ENCODE measurements around the gene HOXD8.
A peak's percentile ranks its signal among the peaks of the same experiment; 100 is the strongest.

HOXD8 gene

DNA sequence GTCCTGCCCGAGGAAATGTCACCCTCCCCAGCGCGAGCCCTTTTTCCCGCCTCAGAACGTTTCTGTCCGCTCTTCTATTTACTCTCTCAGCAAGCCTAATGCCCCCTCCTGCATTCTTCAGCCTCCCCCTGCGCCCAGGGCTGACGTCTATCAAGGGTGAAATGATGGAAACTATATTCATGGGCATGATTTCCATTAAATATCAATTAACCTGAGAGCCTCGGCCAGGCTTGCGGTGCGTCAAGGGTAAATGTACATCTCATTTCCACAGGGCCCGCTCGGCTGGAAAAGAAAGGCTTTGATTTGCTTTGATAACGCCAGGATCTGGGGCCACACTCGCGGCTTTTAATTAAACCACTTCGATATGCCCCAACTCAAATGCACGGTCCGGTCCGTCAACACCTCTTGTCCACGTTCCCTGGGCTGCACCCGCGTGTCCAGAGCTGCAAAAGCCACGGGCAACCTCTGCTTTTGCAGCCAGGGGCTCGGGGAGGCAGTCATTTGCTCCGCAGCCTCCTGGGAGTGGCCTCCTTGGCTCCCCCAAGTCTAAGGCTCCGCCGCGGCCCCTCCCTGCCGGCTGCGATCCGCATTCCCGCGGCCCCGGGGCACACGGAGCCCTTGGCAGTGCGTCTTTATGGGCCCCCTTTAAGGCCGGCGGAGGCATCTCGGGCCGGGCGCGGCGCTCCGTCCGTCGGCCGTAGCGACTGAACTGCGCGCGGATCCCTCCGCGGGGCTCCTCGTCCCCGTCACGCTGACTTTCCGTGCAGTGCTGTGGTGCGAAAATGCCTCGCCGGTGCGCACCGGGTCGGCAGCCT, at the start of gene HOXD8:
TSS of gene HOXD8 (plus strand) at position 724 of the 815 bp plus-strand sequence. CDS start 662 bp downstream, outside the sequence.
- DNase-seq (ENCODE audit: low read depth), result peak; percentile 96
- no peak for TF ChIP-seq CTCF (conservative IDR thresholded peaks at IDR 0.05; ENCODE audit: low read length)
- H3K4me3 ChIP-seq (ENCODE audit: low read length), result peak within 1 kb of the TSS; percentile 59

DNA sequence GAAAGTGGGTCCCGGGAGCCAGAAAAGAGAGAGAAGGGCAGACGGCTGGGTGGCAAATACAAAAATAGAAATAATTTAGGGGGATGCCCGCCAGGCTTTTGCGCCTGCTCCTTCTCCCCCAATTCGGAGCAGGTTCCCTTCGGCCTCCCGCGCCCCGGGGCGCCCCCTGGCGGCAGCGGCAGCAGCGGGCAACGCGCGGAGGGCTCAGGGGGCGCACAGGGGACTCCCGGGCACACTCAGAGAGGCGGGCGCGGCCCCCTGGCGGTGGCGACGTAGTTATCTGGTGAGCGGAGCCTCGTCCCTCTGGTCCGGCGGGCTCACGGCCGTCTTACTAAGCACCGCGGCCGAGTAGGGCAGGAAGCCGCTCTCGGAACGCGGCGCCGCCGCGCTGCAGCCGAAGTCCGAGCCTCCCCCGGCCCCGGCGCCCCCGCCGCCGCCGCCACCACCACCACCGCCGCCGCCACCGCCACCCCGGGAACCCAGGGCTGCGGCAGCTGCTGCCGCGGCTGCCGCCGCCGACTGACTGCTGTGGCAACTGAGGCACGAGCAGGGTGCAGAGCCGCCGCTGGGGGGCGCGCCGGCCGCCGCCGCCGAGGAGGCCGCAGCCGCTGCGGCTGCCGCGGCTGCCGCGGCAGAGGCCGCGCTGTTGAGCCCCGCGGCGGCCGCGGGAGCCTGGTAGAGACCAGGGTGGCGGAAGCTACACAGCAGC, 49.5 kb upstream of the HOXD8 start:
- DNase-seq (ENCODE audit: low read depth), result peak; percentile 52
- no peak overlapping the region; the same call in none of the 2 replicates for H3K4me3 ChIP-seq (ENCODE audit: low read length)
- TF ChIP-seq CTCF (conservative IDR thresholded peaks at IDR 0.05; ENCODE audit: low read length), result peak; percentile 46

- H3K4me3 ChIP-seq (ENCODE audit: low read length), result no peak overlapping the region
- TF ChIP-seq CTCF (conservative IDR thresholded peaks at IDR 0.05; ENCODE audit: low read length), result no peak
- DNase-seq (ENCODE audit: low read depth), result no peak
Measured at GRCh38 chr2:176080540-176081375, 48.7 kb upstream of the HOXD8 start.

GRCh38 chr2:176081376-176081836, 48.1 kb upstream of the HOXD8 start:
- TF ChIP-seq CTCF (conservative IDR thresholded peaks at IDR 0.05; ENCODE audit: low read length), result no peak
- DNase-seq (ENCODE audit: low read depth), result no peak
- H3K4me3 ChIP-seq (ENCODE audit: low read length), result no peak overlapping the region

DNA sequence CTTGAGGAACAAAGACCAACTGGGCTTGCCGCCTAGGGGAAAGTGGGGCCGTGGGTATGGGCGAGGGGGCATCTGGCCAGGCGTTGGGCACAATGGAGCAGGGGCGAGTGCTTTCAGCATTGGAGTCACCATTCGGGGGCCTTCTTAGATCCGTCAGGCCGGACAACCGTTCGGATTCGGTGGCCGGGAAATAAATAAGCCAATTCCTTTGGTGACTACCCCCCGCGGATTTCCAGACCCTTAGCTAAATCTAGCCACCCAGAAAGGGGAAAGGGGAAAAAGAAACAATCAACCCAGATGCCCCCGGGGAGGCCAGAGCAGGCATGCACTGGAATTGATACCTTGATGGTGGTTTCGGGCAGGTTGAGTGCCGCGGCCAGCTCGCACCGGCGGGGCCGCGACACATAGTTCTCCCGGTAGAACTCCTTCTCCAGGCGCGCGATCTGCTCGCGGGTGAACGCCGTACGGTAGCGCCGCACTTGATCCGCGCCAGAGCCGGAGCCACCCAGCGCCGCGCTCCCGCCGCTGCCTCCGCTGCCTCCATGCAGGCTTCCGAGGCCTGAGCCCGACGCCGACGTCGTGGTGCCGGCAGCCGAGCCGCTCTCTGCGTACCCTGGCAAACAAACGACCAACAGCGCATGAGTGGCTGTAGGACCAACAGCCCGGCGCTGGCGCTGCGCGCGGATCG, 47.5 kb upstream of the HOXD8 start:
- H3K4me3 ChIP-seq (ENCODE audit: low read length), result no peak overlapping the region
- DNase-seq (ENCODE audit: low read depth), result no peak
- TF ChIP-seq CTCF (conservative IDR thresholded peaks at IDR 0.05; ENCODE audit: low read length), result no peak

GRCh38 chr2:176082525-176082823, 47.0 kb upstream of the HOXD8 start:
- no peak overlapping the region for H3K4me3 ChIP-seq (ENCODE audit: low read length)
- DNase-seq (ENCODE audit: low read depth), result no peak
- no peak for TF ChIP-seq CTCF (conservative IDR thresholded peaks at IDR 0.05; ENCODE audit: low read length)
